GM19238 (cell line): ENCODE data around the gene CDON.
"Not testable (repeated sequence)": the region's sequence is repeated elsewhere in the genome, so short reads cannot be mapped to it uniquely, and the experiment has no call there.

Experiments used
- DNase-seq: peaks from one replicate; pipeline ENCODE4 v3.0.0; 2011; ENCODE audit warnings: low spot score; ENCODE audit not compliant: insufficient read length

The CDON gene

GRCh38 chr11:125994509-125994908 lies 68.2 kb downstream of the CDON start:
- no peak for DNase-seq

DNA sequence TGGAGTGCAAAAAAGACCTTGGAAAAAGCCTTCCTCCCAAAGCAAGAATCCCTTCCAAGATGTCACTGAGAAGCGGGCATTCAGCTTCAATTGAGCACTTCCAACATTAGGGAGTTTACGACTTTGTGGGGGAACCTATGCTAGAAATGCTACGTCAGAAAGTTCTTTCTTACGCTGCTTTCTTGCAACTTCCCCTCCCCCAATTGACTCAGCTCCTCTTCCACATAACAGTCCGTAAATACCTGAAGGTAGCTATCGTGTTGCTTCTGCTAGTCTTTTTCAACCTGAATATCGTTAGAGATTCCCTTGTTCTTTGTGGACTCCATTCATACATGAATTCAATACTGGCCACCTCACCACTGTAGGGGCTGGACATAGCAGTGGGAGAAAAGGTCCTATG lies 69.8 kb downstream of the CDON start:
- DNase-seq: no peak

DNA sequence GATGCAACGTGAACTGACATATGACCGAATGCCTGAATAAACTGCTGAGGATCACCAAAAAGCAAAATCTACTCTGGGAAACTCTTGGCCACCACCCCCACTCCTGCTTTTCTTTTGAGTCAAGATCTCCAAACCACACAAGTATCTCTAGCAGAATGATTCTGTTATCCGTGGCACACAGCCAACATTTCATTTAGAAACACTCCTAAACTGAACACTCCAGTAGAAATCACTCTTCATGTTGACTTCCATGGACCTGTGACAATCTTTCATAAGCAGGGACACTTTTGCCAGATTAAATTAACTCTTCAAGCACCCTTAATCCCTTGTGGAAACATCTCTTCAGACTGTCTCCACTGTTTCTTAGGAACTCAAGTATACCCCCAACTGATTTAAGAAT lies 72.4 kb downstream of the CDON start:
- no peak for DNase-seq

- no peak for DNase-seq
Observed at GRCh38 chr11:125987066-125987641, 75.5 kb downstream of the CDON start.

DNA sequence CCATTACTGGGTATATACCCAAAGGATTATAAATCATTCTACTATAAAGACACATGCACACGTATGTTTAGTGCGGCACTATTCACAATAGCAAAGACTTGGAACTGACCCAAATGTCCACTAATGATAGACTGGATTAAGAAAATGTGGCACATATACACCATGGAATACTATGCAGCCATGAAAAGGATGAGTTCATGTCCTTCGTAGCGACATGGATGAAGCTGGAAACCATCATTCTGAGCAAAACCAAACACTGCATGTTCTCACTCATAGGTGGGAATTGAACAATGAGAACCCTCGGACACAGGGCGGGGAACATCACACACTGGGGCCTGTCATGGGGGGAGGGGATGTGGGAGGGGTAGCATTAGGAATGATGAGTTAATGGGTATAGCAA lies 76.7 kb downstream of the CDON start:
- not testable (repeated sequence) for DNase-seq

DNA sequence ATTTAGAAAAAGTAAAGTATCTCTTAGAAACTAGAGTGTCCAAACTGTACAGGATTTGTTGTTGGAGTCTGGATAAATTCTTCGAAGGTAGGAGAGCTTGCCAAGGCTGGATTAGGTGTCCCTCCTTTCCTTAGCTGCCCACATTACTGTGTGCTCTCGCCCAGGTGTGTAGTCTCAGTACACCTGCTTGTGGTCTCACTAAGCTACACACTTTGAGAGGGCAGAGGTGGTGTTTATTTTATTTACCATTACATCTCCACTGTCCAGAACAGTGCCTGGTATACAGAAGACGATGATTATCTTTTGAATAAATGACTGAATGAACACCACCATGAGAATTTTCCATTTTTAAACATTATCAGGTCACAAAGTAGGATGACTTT lies 80.3 kb downstream of the CDON start:
- no peak for DNase-seq

DNA sequence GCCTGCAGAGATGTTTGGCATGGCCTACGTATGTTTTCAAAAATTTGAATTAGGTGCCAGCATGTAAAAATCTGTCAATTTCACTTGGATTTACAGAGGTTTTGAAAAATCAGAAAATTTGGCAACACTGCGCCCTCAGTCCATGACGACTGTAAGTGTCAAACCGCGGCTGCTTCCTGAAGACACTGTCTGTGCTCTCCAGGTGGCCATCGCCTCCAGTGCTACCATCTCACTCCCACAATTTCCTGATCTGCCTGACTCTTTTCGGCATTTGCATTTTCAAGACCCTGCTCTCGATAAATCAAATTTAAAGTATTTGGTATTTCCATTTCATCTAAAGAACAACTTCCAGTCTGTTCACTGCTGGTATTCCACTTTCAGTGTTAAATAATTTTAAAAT lies 82.2 kb downstream of the CDON start:
- no peak for DNase-seq

DNA sequence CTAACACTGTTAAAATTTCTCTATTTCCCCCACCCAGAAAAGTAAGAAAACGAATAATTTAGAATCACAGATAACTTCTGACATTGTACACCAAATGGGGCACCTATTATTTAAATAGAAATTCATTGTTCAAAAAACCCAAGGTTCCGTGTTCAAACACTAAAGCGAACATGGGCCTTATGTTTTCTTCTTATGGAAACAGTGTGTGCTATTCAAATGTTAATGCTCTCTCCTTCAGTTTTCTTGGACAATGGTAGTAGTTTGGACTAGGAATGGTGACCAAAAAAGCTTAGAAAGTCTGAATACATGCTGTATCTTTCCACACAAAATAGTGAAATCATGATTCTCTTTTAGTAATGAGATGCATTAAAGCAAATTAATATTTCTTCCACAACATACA lies 83.2 kb downstream of the CDON start:
- DNase-seq: no peak

DNA sequence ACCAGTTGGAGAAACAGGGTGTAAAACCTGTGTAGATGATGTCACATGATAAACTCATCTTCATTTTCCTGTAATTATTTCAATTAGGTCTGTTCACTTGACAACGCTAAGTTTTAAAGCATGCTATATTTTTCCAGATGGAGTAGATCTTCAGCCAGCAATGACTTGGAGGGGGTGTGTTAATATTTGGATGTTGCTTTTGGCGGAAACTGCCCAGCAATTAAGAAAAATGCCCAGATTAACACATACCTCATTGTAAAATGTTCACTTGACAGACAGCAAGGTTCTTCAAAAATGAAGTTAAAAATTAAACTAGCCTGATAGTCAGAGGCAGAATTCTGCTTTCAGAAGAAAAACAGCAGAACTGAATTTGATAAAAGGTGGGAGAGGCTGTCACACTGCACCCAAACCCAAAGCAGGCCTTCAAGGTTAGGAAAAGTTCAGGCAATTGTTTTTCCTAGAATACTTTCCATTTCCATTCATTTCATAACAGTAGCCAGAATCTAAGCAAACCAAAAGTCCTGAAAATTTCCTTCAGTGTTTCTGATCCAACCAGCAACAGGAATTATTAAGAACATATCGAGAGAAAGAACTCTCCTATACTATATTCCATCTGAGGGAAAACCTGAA lies 83.8 kb downstream of the CDON start:
- DNase-seq: no peak

GRCh38 chr11:125978181-125978716 lies 84.4 kb downstream of the CDON start:
- DNase-seq: no peak

- DNase-seq: no peak
Observed at GRCh38 chr11:125977333-125977732, 85.3 kb downstream of the CDON start.

GRCh38 chr11:125976156-125976555 lies 86.5 kb downstream of the CDON start:
- DNase-seq: no peak

DNA sequence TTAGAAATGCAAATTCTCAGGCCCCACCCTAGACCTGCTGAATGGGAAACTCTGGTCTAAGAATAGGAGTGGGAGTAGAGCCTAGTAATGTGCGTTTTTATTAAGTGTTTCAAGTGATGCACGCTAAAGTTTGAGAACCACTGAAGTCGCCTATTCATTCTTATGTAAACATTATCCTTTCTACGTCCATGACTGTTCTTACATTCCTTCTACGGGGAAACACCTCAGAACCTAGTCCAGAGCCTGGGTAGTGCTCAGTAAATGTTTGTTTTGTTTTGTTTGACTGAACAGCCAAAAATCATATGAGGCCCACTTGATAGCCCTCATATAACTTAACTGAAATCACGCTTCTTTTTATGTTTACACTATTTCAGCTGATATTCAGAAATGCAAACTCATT lies 87.0 kb downstream of the CDON start:
- DNase-seq: no peak

DNA sequence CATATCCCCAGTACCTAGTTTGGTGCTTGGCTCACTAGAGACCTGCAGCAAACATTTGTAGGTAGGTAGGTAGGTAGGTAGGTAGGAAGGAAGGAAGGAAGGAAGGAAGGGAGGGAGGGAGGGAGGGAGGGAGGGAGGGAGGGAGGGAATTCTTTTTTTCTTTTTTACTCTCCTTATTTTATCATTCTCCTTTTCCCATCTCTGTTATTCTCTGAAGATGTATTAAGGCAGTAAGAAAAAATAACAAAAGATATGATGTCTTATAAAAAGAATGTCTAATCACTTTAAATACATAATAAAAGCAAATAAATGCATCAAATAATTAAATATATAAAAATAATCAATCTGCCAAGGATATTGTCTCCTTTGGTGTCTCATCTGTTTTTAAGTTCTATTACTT lies 88.4 kb downstream of the CDON start:
- DNase-seq: no peak

DNA sequence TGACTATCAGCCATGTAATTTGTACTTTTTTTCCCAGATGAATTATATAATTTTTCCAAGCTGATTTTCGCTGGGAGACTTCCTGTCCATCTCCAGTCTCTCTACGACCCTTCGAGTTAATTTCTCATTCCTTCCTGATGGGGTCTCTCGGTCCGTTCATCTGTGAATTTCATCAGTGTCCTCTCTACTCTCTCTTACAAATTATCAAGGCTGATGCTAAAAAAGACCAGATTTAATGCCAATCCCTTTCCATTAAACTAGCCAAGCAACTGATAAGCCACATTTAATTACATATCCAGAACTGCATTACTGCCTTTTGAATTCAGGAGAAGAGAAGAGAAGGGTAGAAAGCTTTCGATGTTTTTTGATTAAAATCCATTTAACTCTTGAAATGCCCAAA lies 91.0 kb downstream of the CDON start:
- no peak for DNase-seq

DNA sequence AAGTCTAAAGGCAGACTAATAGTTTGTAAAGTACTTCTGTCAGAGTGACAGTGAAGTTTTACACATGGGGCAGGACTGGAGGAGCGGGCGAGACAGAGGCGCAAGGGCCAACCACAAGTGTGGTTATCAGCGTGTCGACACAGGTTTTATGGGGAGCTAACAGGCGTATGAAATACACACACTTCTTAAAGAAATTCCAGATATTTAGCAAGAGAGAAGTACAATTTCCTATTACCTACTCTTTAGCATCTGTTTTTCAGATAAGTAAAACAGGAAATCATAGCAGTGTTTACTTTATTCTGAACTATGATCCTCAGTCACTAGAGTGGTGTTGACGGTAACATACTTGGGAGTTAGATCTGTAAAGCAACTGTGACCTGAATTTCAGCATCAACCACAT lies 94.3 kb downstream of the CDON start:
- DNase-seq: no peak

GRCh38 chr11:125967515-125967914 lies 95.2 kb downstream of the CDON start:
- no peak for DNase-seq

GRCh38 chr11:125960771-125961170 lies 101.9 kb downstream of the CDON start:
- DNase-seq: no peak

DNA sequence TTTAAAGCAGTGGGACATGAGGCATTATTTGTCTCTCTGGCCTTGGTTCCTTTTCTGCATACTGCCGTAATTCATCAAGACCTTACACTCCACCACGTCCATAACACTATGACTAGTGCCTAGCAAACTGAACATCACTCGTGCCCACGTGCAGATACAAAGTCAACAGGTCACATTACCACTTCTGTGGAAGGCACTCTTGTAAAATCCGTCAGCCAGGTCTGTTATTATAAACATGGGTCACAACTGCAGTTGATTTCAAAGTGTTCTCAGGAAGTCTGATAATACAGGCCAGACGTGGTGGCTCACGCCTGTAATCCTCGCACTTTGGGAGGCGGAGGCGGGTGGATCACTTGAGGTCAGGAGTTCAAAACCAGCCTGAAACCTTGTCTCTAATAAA lies 102.7 kb downstream of the CDON start:
- no peak for DNase-seq

GRCh38 chr11:125959511-125959910 lies 103.2 kb downstream of the CDON start:
- no peak for DNase-seq

GRCh38 chr11:125958872-125959400 lies 103.7 kb downstream of the CDON start:
- DNase-seq: no peak

DNA sequence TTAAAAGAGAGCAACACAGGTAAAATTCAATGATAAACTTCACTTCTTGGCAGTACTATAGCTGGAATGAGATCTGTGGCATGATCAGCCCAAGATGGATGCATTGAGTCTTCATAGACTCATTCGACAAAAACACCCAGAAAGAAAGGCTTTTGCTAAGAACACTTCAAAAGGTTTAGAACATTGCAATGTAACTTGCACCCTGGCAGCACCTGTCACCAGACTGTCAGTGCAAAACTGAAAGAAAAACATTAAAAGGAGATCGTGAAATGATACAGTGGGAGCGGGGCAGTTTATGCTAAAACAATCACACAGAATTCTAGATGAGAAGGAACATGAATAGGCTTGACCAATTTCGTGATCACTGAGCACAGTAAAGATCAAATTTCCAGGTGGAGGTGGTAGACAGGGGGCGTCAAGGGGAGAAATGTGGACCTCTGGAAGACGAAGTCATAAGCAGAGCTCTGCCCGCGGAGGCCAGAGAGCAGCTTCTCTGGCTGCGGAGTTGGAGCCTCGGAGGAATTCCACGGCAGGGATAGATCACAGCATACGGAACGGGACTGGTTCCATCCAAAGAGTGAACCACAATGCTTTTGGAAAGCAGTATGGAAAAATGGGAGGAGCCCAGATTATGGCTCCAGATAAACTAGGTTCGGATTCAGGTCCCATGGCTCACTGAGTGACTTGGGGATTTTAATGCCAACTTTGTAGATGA lies 104.9 kb downstream of the CDON start:
- no peak for DNase-seq
